ENCODE results near the gene ATF6B.
A peak's percentile ranks its signal among the peaks of the same experiment; 100 is the strongest.

- TF ChIP-seq CTCF (IDR thresholded peaks at IDR 0.05; ENCODE audit: low read depth, low read length) (peak; percentile 69), MAX (IDR thresholded peaks at IDR 0.05; ENCODE audit: low read depth, low read length) (no peak)
Observed at GRCh38 chr6:32116674-32117073, 11.4 kb downstream of the ATF6B start.
